NCI-H1105 (cell line): Measurements from ENCODE around the gene IL17D.
"Not testable (repeated sequence)": the region's sequence is repeated elsewhere in the genome, so short reads cannot be mapped to it uniquely, and the experiment has no call there.

Experiments used
- DNase-seq: peaks from one replicate; lab custom pipeline; 2025; lab: John Stamatoyannopoulos, UW

IL17D gene

DNA sequence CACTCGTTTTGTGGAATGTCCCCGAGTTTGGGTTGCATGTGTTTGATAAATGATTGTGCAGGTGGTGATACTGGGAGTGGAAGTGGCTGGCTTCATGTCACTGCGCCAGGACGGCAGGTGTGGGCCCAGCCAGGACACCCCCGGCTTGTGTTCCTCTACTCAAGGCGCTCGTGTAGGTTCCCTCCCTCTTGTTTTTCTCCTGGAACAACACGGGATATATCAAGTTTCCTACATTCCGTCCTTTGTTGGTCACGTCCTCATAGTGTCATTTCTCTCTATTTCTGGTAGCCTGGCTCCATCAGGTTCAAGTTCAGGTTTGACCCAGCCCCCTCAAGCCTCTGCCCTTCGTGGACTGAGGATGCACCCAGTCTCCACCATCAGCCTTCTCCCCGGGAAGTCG, 16.3 kb downstream of the IL17D start:
- no peak for DNase-seq

DNA sequence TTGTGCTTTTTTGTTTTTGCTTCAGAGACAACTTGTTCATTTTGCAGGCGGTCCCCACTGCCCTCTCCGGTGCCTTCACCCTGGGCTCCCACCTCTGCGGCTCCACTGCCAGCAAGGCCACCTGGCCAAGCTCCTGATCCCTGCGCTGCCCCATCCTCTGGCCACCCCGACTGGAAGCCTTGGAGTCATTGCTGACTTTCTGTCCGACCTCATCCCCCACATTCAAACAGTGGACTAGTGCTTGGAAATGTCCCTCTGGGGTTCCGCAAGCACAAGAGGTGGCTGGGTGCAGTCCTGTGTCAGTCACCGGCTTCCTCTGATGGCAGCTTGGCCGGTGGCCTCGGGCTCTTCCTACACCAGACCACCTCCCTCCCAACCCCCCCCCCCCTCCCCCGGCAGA, 17.0 kb downstream of the IL17D start:
- DNase-seq, result no peak

DNA sequence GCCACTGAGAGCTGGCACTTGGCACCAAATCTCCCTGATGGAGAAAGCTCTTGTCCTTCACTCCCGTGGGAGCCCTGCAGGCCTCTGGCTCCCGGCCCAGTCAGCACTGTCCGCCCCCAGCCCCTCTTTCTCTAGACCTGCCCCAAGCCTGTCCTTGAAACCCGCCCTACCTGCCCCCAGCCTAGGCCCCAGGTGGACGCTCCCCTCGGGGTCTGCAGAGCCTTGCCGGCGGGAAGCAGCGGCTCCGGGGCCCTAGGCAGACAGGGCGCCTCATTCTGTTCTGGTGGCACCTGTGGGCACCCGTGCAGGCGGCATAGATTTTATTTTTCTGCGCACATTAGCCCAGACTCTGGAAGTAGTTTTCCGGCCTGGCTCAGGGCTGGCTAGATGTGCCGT, 17.6 kb downstream of the IL17D start:
- DNase-seq, result no peak

DNA sequence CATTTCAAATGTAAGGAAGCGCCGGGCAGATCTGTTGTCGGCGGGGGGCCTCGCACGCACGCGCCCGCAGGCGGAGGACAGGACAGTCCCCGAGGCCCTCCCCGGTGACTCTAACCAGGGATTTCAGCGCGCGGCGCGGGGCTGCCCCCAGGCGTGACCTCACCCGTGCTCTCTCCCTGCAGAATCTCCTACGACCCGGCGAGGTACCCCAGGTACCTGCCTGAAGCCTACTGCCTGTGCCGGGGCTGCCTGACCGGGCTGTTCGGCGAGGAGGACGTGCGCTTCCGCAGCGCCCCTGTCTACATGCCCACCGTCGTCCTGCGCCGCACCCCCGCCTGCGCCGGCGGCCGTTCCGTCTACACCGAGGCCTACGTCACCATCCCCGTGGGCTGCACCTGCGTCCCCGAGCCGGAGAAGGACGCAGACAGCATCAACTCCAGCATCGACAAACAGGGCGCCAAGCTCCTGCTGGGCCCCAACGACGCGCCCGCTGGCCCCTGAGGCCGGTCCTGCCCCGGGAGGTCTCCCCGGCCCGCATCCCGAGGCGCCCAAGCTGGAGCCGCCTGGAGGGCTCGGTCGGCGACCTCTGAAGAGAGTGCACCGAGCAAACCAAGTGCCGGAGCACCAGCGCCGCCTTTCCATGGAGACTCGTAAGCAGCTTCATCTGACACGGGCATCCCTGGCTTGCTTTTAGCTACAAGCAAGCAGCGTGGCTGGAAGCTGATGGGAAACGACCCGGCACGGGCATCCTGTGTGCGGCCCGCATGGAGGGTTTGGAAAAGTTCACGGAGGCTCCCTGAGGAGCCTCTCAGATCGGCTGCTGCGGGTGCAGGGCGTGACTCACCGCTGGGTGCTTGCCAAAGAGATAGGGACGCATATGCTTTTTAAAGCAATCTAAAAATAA, 18.2 kb downstream of the IL17D start:
- no peak for DNase-seq

DNA sequence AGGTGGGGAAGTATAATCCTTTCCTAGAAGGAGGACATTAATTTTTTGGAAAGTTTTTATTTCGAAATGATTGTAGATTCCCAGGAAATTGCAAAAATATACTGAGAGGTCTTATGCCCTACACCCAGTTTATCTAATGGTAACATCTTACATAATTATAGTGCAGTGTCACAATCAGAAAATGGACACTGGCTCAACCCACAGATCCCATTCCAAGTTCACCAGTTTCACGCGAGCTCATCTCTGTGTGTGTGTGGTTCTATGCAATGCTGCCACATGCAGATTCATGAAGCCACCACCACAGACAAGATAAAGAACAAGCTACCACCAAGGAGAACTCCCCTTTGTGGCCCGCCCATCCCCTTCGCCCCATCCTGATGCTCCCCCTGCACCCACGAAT, 24.4 kb downstream of the IL17D start:
- no peak for DNase-seq

DNA sequence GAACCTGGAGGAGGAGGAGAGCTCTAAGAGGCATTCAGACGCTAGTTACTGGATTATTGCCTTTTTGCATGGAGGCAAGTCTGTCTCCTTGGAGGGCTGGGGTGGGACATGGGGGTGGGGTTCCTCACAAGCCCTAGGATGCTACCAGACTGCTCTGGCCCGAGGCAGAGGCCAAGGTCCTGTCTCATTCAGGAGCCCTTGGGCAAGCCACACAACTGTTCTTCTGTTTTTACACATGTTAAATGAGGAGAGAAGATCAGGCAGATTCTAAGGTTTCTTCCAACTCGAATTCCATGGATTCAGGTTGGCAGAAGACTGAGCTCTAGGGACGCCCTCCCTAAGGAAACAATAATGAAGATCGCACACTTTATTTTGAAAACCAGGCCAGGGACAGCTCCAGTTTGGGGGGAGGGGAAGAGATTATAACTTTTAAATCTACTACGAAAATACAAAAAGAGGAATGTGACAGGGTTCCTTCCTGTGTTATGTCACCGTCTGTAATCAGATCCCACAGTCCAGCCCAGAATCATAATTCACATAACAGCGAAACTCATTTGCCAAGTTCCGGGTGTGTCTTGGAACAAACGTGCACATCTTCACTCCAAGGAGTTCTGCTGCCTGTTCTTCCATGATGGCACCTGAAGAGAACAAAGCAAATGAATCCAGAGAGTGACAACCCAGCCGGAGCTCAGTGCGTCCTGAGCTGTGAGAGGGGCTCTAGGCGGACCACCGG, 25.2 kb downstream of the IL17D start:
- DNase-seq, result no peak

DNA sequence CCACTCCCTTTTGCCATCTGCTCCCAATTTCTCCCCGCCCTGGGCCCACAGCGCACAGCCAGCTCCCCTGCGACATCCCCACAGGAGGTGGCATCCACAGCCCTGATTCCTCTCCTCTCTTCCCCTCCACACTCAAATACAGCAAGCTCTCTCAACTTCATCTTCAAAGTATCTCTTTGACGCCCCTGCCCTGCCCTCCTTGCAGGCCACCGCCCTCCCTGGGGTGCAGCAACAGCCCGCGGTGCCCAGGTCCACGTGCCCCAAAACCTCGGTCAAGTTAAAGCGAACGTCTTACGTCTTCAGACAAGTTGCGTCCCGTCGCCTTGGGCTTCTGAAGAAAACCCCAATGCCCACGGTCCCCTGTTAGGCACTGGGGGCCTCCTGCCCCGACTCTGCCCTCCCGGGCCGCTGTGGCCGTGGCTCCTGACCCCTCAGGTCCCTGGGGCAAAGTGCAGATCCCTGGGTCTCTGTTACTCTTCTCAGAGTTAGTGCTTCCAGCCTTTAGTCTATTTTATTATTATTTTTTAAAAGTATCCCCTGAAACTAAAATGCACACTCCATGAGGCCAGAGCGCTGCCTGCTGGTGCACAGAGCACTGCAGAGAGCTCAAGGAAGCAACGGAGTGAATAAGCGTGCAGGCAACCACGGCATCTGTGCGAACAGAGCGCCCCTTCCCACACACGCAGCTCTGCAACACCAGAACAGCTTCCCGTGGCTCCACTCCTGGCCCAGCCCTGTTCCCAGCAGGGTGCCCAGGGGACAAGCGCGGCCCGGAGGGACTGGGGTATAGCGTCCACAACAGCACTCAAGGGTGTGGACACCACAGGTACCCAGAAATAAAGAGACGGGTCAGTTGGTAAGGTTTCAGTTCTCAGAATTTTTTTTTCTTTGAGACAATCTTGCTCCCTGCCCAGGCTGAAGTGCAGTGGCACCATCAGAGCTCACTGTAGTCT, 26.4 kb downstream of the IL17D start:
- DNase-seq, result no peak

DNA sequence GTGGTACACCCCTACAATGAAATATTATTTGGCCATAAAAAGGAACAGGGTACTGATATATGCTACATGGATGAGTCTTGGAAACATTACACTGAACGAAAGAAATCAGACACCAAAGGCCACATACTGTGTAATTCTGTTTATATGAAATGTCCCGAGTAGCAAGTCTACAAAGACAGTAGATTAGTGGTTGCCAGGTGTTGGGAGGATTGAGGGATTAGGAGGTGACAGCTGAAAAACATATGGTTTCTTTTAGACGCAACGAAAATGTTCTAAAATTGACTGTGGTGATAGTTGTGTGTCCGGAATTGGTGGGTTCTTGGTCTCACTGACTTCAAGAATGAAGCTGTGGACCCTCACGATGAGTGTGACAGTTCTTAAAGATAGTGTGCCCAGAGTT, 35.1 kb downstream of the IL17D start:
- no peak for DNase-seq

DNA sequence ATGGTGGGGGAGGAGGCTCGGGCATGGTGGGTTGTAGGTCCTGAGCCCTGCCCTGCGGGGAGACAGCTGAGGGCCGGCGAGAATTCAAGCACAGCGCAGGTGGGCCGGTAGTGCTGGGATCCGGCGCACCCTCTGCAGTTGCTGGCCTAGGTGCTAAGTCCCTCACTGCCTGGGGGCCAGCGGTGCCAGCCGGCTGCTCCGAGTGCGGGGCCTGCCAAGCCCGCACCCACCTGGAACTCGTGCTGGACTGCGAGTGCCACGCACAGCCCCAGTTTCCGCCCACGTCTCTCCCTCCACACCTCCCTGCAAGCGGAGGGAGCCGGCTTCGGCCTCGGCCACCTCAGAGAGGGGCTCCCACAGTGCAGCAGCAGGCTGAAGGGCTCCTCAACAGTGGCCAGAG, 36.5 kb downstream of the IL17D start:
- no peak for DNase-seq

DNA sequence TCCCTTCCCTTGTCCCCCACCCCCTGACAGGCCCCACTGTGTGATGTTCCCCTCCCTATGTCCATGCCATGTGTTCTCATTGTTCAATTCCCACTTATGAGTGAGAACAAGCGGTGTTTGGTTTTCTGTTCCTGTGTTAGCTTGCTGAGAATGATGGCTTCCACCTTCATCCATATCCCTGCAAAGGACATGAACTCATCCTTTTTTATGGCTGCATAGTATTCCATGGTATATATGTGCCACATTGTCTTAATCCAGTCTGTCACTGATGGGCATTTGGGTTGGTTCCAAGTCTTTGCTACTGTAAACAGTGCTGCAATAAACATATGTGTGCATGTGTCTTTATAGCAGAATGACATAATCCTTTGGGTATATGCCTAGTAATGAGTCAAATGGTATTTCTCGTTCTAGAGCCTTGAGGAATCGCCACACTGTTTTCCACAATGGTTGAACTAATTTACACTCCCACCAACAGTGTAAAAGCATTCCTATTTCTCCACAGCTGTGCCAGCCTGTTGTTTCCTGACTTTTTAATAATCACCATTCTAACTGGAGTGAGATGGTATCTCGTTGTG, 40.4 kb downstream of the IL17D start:
- DNase-seq, result not testable (repeated sequence)

DNA sequence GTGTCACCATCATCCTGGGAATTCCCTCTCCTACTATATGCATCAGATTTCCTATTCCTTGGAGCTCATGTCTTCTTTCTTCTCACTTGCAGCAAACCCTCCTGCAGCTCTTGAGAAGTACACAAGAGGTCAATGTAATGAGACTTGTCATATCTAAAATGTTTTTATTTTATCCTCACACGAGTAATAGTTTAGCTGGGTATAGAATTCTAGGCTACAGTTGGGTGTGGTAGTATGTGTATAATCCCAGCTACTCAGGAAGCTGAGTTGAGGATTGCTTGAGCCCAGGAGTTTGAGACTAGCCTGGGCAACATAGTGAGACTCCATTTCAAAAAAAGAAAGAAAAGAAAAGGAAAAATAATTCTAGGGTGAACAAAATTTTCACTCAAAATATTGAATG, 45.9 kb downstream of the IL17D start:
- no peak for DNase-seq

DNA sequence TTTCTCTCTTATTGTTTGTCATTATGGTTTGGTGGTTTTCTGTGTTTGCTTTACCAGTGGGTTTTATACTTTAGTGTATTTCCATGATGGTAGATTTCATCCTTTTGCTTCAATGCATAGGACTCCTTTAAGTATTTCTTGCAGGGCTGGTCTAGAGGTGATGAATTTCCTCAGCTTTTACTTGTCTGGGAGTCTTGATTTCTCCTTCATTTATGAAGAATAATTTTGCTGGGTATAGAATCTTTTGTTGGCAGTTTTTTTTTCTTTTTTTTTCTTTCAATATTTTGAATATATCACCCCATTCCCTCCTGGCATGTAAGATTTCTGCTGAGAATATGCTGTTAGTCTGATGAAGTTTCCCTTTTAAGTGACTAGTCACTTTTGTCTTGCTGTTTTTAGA, 50.5 kb downstream of the IL17D start:
- no peak for DNase-seq

DNA sequence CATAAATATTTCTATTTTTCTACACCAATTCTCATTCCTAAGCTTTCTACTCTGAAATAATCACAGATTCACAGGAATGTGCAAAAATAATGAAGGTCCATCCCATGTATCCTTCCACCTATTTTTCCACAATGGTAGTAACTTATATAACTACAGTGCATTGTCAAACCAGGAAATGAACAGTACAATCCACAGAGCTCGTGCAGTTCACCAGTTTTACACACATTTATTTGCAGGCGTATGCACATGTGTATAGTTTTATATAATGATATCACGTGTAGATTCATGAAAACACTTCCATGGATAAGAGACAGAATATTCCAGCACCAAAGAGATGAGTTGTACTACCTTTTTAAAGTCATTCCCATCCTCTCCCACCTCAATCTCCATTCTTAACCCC, 57.4 kb downstream of the IL17D start:
- DNase-seq, result no peak

DNA sequence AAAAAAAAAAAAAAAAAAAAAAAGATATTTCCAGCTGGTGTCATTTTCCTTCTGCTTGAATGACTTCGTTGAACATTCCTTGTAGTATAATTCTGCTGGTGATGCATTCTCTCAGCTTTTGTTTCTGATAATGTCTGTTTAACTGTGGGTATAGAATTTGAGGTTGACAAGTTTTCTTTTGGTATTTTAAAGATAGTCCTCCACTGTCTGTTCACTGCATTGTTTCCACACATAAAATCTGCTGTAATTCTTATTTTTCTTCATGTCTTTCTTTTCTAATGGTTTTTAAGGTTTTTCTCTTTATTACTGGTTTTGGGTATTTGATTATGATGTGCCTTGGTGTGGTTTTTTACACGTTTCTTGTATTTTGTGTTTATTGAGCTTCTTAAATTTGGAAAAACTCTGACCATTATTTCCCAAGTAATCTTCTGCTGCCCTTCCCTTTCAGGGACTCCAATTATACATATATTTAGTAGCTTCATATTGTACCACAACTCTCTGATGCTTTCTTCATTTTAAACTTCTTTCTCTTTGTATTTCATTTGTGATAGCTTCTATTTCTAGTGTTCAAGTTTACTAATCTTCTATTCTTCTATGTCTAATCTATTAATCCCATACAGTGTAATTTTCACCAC, 63.9 kb downstream of the IL17D start:
- DNase-seq, result no peak

DNA sequence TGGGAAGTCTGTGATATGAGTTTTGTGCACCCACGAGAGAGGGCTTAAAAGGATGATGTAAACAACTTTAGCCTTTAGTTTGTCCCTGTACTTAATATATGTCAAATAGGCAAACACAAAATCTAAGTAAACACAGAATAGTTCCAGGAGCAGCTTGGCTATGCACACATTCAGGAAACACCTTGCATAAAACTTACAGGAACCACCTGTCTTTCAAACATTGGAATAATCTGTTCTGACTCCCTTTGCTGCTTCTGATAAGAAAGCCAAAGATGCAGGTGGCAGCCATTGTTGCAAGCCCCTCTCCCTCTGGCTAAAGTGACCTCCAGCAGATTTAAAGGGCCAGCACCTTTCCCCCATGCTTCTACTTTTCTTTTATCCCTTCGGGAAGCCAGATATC, 65.6 kb downstream of the IL17D start:
- no peak for DNase-seq

DNA sequence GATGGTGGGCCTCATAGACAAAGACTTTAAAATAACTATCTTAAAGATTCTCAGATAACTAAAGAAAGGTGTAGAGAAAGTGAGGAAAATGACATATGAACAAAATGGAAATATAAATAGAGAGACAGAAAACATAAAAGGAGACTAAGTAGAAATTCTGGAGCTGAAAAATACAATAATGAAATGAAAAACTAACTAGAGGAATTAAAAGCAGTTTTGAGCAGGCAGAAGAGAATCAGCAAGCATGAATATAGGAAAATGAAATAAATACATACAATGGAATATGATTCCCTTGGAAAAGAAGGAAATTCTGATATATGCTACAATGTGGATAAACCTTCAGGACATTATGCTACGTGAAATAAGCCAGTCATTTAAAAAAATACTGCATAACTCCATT, 66.3 kb downstream of the IL17D start:
- DNase-seq, result no peak
